Nephron progenitor cell (in vitro differentiated cells): ENCODE data around the gene NUP88.
"Not testable (repeated sequence)": the region's sequence is repeated elsewhere in the genome, so short reads cannot be mapped to it uniquely, and the experiment has no call there.

ENCODE experiments used
- DNase-seq: peaks from one replicate; pipeline ENCODE4 v3.0.0; 2021
- H3K27ac Mint-ChIP-seq: 2 replicates; pipeline ENCODE4 v1.8.0; 2021; ENCODE audit warnings: mild to moderate bottlenecking, moderate library complexity, mixed read lengths
- H3K27me3 Mint-ChIP-seq: 2 replicates; pipeline ENCODE4 v1.8.0; 2021; ENCODE audit warnings: mild to moderate bottlenecking, low read depth, mixed read lengths; ENCODE audit not compliant: poor library complexity
- H3K36me3 Mint-ChIP-seq: 2 replicates; pipeline ENCODE4 v1.8.0; 2021; ENCODE audit warnings: low read depth, mixed read lengths
- H3K4me1 Mint-ChIP-seq: 2 replicates; pipeline ENCODE4 v1.8.0; 2021; ENCODE audit warnings: mixed read lengths
- H3K4me3 Mint-ChIP-seq: 2 replicates; pipeline ENCODE4 v1.8.0; 2021; ENCODE audit warnings: mild to moderate bottlenecking, moderate library complexity, mixed read lengths
- H3K9me3 Mint-ChIP-seq: 2 replicates; pipeline ENCODE4 v1.8.0; 2021; ENCODE audit warnings: mild to moderate bottlenecking, moderate library complexity, mixed read lengths
- CTCF ChIP-seq: fragments of 200-600 bp; sonication (generic); IDR thresholded peaks from 2 replicates; pipeline ENCODE4 v1.5.0; 2021; ENCODE audit warnings: antibody characterized with exemption

Gene NUP88

DNA sequence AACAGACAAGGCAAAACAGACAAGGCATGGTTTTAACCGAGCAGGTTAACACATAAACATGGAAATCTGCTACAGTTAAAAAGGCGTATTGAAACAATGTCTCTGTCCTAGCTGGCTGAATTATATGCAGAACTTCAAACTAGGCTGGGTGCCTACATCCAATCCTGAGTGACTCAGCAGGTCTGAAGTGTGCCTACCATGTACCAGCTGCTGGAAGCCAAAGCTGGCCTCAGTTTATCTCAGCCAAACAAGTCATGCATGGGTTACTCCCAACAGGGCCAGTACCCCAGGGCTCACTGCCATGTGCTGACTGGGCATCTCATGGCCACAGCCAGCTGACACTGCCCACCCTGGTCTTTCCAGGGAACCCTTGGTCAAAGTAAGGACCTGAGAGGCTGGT, 15.5 kb upstream of the NUP88 start:
- no peak overlapping the region for H3K4me3 Mint-ChIP-seq
- DNase-seq, result no peak
- H3K9me3 Mint-ChIP-seq, result no peaks in the 10 kb centered on the region
- no peak for TF ChIP-seq CTCF
- peak overlapping the region; percentile 51 for H3K27ac Mint-ChIP-seq
- peaks cover 32% of the 10 kb centered on the region for H3K4me1 Mint-ChIP-seq
- peaks cover 74% of the 10 kb centered on the region for H3K36me3 Mint-ChIP-seq
- H3K27me3 Mint-ChIP-seq, result no peaks in the 10 kb centered on the region

- H3K27me3 Mint-ChIP-seq, result no peaks in the 10 kb centered on the region
- H3K9me3 Mint-ChIP-seq, result no peaks in the 10 kb centered on the region
- H3K27ac Mint-ChIP-seq, result peak overlapping the region; percentile 85
Observed at GRCh38 chr17:5431949-5432556, 12.6 kb upstream of the NUP88 start.

GRCh38 chr17:5431234-5431633, 11.8 kb upstream of the NUP88 start:
- peak overlapping the region; percentile 85 for H3K27ac Mint-ChIP-seq
- H3K4me3 Mint-ChIP-seq, H3K4me1 Mint-ChIP-seq: not testable (repeated sequence)

More at GRCh38 chr17:5431949-5432556, 12.6 kb upstream of the NUP88 start:
- Mint-ChIP-seq H3K4me3 (no peak overlapping the region), H3K4me1 (peaks cover 9% of the 10 kb centered on the region), H3K36me3 (peaks cover 78% of the 10 kb centered on the region)
- TF ChIP-seq CTCF, result no peak
- no peak for DNase-seq

GRCh38 chr17:5430413-5430999, 11.0 kb upstream of the NUP88 start:
- Mint-ChIP-seq H3K4me1 (no peaks in the 10 kb centered on the region), H3K36me3 (peaks cover 74% of the 10 kb centered on the region), H3K4me3 (no peak overlapping the region), H3K9me3 (no peaks in the 10 kb centered on the region), H3K27me3 (no peaks in the 10 kb centered on the region), H3K27ac (peak overlapping the region; percentile 52)
- DNase-seq, result no peak
- TF ChIP-seq CTCF, result no peak

More at GRCh38 chr17:5431234-5431633, 11.8 kb upstream of the NUP88 start:
- H3K36me3 Mint-ChIP-seq, result peaks cover 70% of the 10 kb centered on the region
- H3K27me3 Mint-ChIP-seq, DNase-seq, H3K9me3 Mint-ChIP-seq: not testable (repeated sequence)

- peak overlapping the region; percentile 4 for H3K27ac Mint-ChIP-seq
- H3K4me3 Mint-ChIP-seq, result no peak overlapping the region
- no peak for TF ChIP-seq CTCF
- H3K9me3 Mint-ChIP-seq, result no peaks in the 10 kb centered on the region
- H3K4me1 Mint-ChIP-seq, result no peaks in the 10 kb centered on the region
- H3K27me3 Mint-ChIP-seq, result no peaks in the 10 kb centered on the region
- peaks cover 75% of the 10 kb centered on the region for H3K36me3 Mint-ChIP-seq
- no peak for DNase-seq
Observed at GRCh38 chr17:5429191-5429887, 9.9 kb upstream of the NUP88 start.

DNA sequence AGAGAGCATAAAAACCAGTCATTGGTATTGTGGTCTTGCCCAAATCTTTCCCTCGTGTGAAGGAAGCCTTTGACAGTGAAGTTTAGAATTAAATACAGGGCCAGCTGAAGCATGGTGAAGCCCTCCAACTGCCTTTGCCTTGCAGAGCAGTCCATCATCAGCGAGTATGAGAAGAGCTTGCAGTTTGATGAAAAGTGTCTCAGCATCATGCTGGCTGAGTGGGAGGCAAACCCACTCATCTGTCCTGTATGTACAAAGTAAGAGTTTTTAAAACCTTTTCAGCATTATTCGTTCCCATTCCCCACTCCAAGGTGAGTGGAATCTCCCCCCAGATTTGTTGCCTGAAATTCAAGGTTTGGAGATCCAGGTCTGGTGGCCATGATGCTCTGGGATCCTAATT, 6.4 kb upstream of the NUP88 start:
- Mint-ChIP-seq H3K9me3 (no peaks in the 10 kb centered on the region), H3K4me1 (peaks cover 21% of the 10 kb centered on the region), H3K27ac (no peak overlapping the region), H3K27me3 (no peaks in the 10 kb centered on the region), H3K4me3 (no peak overlapping the region), H3K36me3 (peaks cover 63% of the 10 kb centered on the region)
- no peak for TF ChIP-seq CTCF
- no peak for DNase-seq
